Hepatocyte (in vitro differentiated cells): ENCODE data around the gene SP100. TPM values are rescaled to one million over a fixed set of nuclear protein-coding genes. Genes with fewer than 3 reads are reported as not detected.

Experiments
- DNase-seq: peaks from one replicate; pipeline ENCODE4 v3.0.0-alpha.2; 2016; ENCODE audit warnings: low spot score
- H2AFZ ChIP-seq: fragments of 200-600 bp; sonication (generic); 2 replicates; pipeline ENCODE4 v1.6.0; 2016; ENCODE audit warnings: antibody characterized with exemption, mild to moderate bottlenecking
- H3K27ac ChIP-seq: fragments of 200-600 bp; sonication (generic); 2 replicates; pipeline ENCODE4 v1.5.1; 2016; ENCODE audit warnings: mild to moderate bottlenecking
- H3K27me3 ChIP-seq: fragments of 200-600 bp; sonication (generic); 2 replicates; pipeline ENCODE4 v1.6.1; 2016
- H3K36me3 ChIP-seq: fragments of 200-600 bp; sonication (generic); replicated peaks from 2 replicates; pipeline ENCODE4 v1.5.1; 2016; ENCODE audit warnings: low read depth; ENCODE audit not compliant: insufficient read depth
- H3K4me1 ChIP-seq: fragments of 200-600 bp; sonication (generic); 2 replicates; pipeline ENCODE4 v1.5.1; 2016; ENCODE audit warnings: mild to moderate bottlenecking, moderate library complexity; ENCODE audit not compliant: insufficient read depth
- H3K4me2 ChIP-seq: fragments of 200-600 bp; sonication (generic); 2 replicates; pipeline ENCODE4 v1.6.0; 2016
- H3K4me3 ChIP-seq: fragments of 200-600 bp; sonication (generic); 2 replicates; pipeline ENCODE4 v1.5.1; 2016; ENCODE audit warnings: mild to moderate bottlenecking
- H3K79me2 ChIP-seq: fragments of 200-600 bp; sonication (generic); 2 replicates; pipeline ENCODE4 v1.6.0; 2017; ENCODE audit warnings: mild to moderate bottlenecking
- H3K9me2 ChIP-seq: fragments of 200-600 bp; sonication (generic); replicated peaks from 2 replicates; pipeline ENCODE4 v1.6.0; 2017; ENCODE audit warnings: mild to moderate bottlenecking; ENCODE audit not compliant: insufficient read depth
- H3K9me3 ChIP-seq: fragments of 200-600 bp; sonication (generic); 2 replicates; pipeline ENCODE4 v1.5.1; 2016; ENCODE audit warnings: low read depth, mild to moderate bottlenecking
- H4K20me1 ChIP-seq: fragments of 200-600 bp; sonication (generic); 2 replicates; pipeline ENCODE4 v1.6.0; 2016; ENCODE audit warnings: mild to moderate bottlenecking; ENCODE audit not compliant: insufficient read depth, poor library complexity, severe bottlenecking
- EZH2 ChIP-seq: fragments of 200-600 bp; sonication (generic); IDR thresholded peaks from 2 replicates; pipeline ENCODE4 v1.6.1; 2016; ENCODE audit warnings: antibody characterized with exemption, mild to moderate bottlenecking, borderline replicate concordance
- EZH2phosphoT487 ChIP-seq: fragments of 200-600 bp; sonication (generic); IDR thresholded peaks from one replicate; pipeline ENCODE4 v1.6.1; 2018; ENCODE audit warnings: antibody characterized with exemption, mild to moderate bottlenecking, low read depth, moderate library complexity; ENCODE audit not compliant: unreplicated experiment, severe bottlenecking
- WGBS: methylation state at CpG from one replicate; pipeline ENCODE4 v1.1.6; 2016; ENCODE audit warnings: low lambda C conversion rate; ENCODE audit errors: missing lambda C conversion rate; 5-methylcytosine and 5-hydroxymethylcytosine counted together
- polyA plus RNA-seq: library from polyadenylated mRNA; unstranded; fragments of >200 nt; fragmentation: Nextera tagmentation; extraction: Ambion mirVana; gene quantifications from 2 replicates; pipeline ENCODE4 v1.2.1, GENCODE V29; 2016
- total RNA-seq: library from RNA; depleted of rRNA; stranded (reverse); fragments of >200 nt; gene quantifications from 2 replicates; pipeline ENCODE4 v1.2.3, GENCODE V29; 2014
- TF ChIP-seq, protein P1 (sequence below): fragments of 200-600 bp; sonication (generic); IDR thresholded peaks from 2 replicates; pipeline ENCODE4 v1.5.1; 2016; ENCODE audit warnings: antibody characterized with exemption, mild to moderate bottlenecking; ENCODE audit not compliant: poor library complexity

SP100 gene
- total and polyA plus RNA-seq, 2 experiments from 2014 or later = 30.5 to 42.2 TPM

DNA sequence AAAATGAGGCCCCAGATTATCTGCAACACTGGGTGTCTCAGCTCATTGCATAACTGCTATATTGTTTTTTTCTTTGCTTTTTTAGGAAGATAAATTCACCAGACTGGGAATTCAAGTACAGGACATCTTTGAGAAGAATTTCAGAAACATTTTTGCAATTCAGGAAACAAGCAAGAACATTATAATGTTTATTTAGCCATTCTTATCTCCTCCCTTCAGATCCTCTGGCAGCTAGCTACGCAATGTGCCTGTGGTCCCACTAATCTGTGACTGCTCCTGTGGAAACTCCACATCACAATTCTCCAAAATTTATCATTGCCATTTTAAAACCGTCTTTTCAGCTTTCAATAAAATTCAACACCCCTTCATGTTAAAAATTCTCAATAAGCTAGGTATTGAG lies 126.8 kb downstream of the SP100 start:
- TF ChIP-seq, protein P1, sequence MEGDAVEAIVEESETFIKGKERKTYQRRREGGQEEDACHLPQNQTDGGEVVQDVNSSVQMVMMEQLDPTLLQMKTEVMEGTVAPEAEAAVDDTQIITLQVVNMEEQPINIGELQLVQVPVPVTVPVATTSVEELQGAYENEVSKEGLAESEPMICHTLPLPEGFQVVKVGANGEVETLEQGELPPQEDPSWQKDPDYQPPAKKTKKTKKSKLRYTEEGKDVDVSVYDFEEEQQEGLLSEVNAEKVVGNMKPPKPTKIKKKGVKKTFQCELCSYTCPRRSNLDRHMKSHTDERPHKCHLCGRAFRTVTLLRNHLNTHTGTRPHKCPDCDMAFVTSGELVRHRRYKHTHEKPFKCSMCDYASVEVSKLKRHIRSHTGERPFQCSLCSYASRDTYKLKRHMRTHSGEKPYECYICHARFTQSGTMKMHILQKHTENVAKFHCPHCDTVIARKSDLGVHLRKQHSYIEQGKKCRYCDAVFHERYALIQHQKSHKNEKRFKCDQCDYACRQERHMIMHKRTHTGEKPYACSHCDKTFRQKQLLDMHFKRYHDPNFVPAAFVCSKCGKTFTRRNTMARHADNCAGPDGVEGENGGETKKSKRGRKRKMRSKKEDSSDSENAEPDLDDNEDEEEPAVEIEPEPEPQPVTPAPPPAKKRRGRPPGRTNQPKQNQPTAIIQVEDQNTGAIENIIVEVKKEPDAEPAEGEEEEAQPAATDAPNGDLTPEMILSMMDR = no peak
- no peak for TF ChIP-seq EZH2
- no peak for TF ChIP-seq EZH2phosphoT487
- no peaks in the 10 kb centered on the region for H3K9me3 ChIP-seq
- no peaks in the 10 kb centered on the region for H3K4me1 ChIP-seq
- no peaks in the 10 kb centered on the region for H4K20me1 ChIP-seq
- no peaks in the 10 kb centered on the region for H3K9me2 ChIP-seq
- H3K27me3 ChIP-seq = no peaks in the 10 kb centered on the region
- H3K4me2 ChIP-seq = no peak overlapping the region
- no peaks in the 10 kb centered on the region for H3K36me3 ChIP-seq
- no peaks in the 10 kb centered on the region for H3K79me2 ChIP-seq
- 68% methylated on average over 2 of the region's 2 CpGs for WGBS
- no peak overlapping the region for H2AFZ ChIP-seq
- DNase-seq = no peak
- no peak overlapping the region for H3K4me3 ChIP-seq
- no peak overlapping the region for H3K27ac ChIP-seq

DNA sequence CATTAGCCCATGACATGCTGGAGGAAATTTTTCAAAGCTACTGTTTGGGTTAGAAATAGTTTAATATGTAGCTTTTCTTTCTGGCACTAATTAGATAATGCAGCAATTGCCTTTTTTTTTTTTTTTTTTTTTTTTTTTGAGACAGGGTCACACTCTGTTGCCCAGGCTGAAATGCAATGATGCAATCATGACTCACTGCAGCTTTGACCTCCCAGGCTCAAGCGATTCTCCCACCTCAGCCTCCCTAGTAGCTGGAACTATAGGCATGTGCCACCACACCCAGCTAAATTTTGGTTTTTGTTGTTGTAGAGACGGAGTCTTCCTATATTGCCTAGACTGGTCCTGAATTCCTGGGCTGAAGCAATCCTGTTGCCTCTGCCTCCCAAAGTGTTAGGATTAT lies 136.2 kb downstream of the SP100 start:
- H3K27me3 ChIP-seq = no peaks in the 10 kb centered on the region
- WGBS = 100% methylated on average over 2 of the region's 2 CpGs
- H3K4me3 ChIP-seq = no peak overlapping the region
- no peak for TF ChIP-seq EZH2
- TF ChIP-seq, protein P1 = no peak
- no peak for TF ChIP-seq EZH2phosphoT487
- H3K9me2 ChIP-seq = no peaks in the 10 kb centered on the region
- H2AFZ ChIP-seq = no peak overlapping the region
- no peaks in the 10 kb centered on the region for H3K36me3 ChIP-seq
- no peaks in the 10 kb centered on the region for H3K4me1 ChIP-seq
- H3K4me2 ChIP-seq = no peak overlapping the region
- no peak overlapping the region for H3K27ac ChIP-seq
- H3K9me3 ChIP-seq = no peaks in the 10 kb centered on the region
- DNase-seq = no peak
- H3K79me2 ChIP-seq = no peaks in the 10 kb centered on the region
- H4K20me1 ChIP-seq = no peaks in the 10 kb centered on the region

DNA sequence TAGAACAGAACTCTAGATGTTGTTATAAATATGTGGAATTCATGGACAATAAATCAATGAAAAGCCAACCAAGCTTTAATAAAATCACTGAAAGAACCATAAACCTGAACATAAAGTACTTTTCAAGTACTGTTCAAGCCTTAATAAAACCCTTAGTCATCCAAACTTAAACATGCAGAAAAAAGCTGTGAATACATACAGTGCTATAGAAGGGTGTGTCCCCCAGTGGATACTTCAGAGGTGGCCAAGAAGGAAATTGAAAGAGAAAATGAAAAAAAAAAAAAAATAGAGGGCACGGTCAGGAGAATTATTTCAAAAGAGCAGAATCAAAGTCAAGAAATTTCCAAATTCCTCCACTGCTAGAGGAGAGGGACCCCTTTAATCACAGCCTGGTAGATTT lies 141.1 kb downstream of the SP100 start:
- 57% methylated on average over 1 of the region's 1 CpG for WGBS
- no peaks in the 10 kb centered on the region for H3K9me2 ChIP-seq
- no peak overlapping the region for H3K4me2 ChIP-seq
- TF ChIP-seq, protein P1 = no peak
- H3K4me3 ChIP-seq = no peak overlapping the region
- no peaks in the 10 kb centered on the region for H3K9me3 ChIP-seq
- DNase-seq = no peak
- no peaks in the 10 kb centered on the region for H4K20me1 ChIP-seq
- no peaks in the 10 kb centered on the region for H3K4me1 ChIP-seq
- no peak overlapping the region for H3K27ac ChIP-seq
- H3K79me2 ChIP-seq = no peaks in the 10 kb centered on the region
- H3K27me3 ChIP-seq = no peaks in the 10 kb centered on the region
- no peaks in the 10 kb centered on the region for H3K36me3 ChIP-seq
- no peak overlapping the region for H2AFZ ChIP-seq
